B cell (primary cell): ENCODE results near the gene RGS3.

Source experiments
- EZH2 ChIP-seq: IDR thresholded peaks from 2 replicates; pipeline ENCODE4 v1.6.1; 2012; ENCODE audit warnings: borderline replicate concordance, low read depth, mild to moderate bottlenecking, moderate library complexity, low read length; ENCODE audit not compliant: insufficient read depth, poor library complexity, severe bottlenecking
- TF ChIP-seq, protein P1 (sequence below): fragments of 200-600 bp; IDR thresholded peaks from one replicate; pipeline ENCODE4 v1.8.0; 2022; ENCODE audit warnings: antibody characterized with exemption, mild to moderate bottlenecking

DNA sequence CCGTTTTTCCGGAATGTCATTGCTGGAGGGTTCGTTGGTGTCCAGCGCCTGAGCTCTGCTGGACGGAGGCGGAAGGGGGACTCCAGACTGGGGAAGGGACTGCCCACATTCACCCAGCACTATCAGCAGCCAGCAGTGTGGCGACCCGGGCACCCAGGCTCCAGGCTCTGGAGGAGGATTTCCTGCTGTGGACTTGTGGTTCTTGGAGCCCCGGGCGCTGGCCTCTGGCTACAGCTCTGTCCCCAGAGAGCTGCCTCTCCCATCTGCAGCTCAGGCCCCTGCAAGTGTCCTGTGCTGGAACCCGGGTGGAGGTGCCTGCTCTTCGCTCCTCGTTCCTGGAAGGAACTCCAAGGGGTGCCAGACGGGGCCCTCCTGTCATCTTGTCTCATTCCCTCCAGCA is 152.6 kb downstream of the RGS3 start:
- TF ChIP-seq, protein P1, sequence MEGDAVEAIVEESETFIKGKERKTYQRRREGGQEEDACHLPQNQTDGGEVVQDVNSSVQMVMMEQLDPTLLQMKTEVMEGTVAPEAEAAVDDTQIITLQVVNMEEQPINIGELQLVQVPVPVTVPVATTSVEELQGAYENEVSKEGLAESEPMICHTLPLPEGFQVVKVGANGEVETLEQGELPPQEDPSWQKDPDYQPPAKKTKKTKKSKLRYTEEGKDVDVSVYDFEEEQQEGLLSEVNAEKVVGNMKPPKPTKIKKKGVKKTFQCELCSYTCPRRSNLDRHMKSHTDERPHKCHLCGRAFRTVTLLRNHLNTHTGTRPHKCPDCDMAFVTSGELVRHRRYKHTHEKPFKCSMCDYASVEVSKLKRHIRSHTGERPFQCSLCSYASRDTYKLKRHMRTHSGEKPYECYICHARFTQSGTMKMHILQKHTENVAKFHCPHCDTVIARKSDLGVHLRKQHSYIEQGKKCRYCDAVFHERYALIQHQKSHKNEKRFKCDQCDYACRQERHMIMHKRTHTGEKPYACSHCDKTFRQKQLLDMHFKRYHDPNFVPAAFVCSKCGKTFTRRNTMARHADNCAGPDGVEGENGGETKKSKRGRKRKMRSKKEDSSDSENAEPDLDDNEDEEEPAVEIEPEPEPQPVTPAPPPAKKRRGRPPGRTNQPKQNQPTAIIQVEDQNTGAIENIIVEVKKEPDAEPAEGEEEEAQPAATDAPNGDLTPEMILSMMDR: no peak
- TF ChIP-seq EZH2: no peak
